Activated CD4-positive, alpha-beta T cell treated with anti-CD3 and anti-CD28 coated beads, Interleukin-2, amount 10 ng/mL, durations not matched to agents 7 days and 5 days (primary cell): ENCODE measurements around the gene PARD3B. TPM values are rescaled to one million over a fixed set of nuclear protein-coding genes. Genes with fewer than 3 reads are reported as not detected.

Experiments
- CTCF ChIA-PET: fragments of 350-600 bp; sonication (Branson Sonifier 250); formaldehyde crosslinking; loops from one replicate; lab custom pipeline; 2021; ENCODE audit warnings: antibody characterized with exemption; lab: Charles Lee
- POLR2A ChIA-PET: fragments of 350-600 bp; sonication (Branson Sonifier 250); formaldehyde crosslinking; loops from one replicate; lab custom pipeline; 2021; ENCODE audit warnings: antibody characterized with exemption; lab: Charles Lee
- DNase-seq: peaks from one replicate; pipeline ENCODE4 v3.0.0-alpha.2; 2020
- H3K27ac Mint-ChIP-seq: one replicate; pipeline ENCODE4 v1.8.0; 2021; ENCODE audit warnings: mild to moderate bottlenecking, moderate library complexity, mixed read lengths
- H3K27me3 Mint-ChIP-seq: one replicate; pipeline ENCODE4 v1.8.0; 2021; ENCODE audit warnings: mixed read lengths
- H3K36me3 Mint-ChIP-seq: one replicate; pipeline ENCODE4 v1.8.0; 2021; ENCODE audit warnings: low read depth, mixed read lengths
- H3K4me1 Mint-ChIP-seq: one replicate; pipeline ENCODE4 v1.8.0; 2021; ENCODE audit warnings: mixed read lengths
- H3K4me3 Mint-ChIP-seq: one replicate; pipeline ENCODE4 v1.8.0; 2021; ENCODE audit warnings: mild to moderate bottlenecking, moderate library complexity, mixed read lengths
- H3K9me3 Mint-ChIP-seq: one replicate; pipeline ENCODE4 v1.8.0; 2021; ENCODE audit warnings: mixed read lengths
- total RNA-seq, 2 experiments: library from RNA; stranded (reverse); gene quantifications; one replicate each; pipeline ENCODE4 v1.2.3, GENCODE V29; 2021

The PARD3B gene
- total RNA-seq, 2 experiments from 2014 or later = 0.50 to 0.77 TPM

DNA sequence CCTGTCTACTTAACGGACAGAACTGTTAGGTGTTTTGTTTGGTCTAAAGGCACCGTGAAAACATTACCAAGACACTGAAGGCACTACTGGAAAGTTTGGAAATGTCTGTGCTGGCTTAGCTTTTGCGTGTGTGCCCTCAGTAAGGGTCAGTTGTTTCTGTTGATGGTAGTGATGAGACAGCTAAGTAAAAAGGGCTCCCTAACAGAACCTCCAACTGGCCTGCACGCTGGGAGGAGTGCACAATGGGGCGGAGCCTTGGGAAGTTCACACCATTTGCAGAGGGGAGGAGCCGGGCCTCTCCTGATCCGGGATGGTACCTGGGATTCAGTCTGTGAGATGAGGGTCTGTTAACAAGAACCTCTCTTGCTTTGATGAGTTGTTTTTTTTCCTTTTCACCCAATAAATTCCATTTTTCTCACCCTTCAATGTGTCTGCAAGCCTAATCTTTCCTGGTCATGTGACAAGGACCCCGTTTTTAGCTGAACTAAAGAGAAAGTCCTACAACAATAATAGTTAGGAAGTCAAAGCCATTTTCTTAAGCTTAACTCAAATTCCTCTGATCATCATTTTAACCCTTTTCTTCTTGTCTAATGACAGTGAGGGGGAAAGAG lies 368.7 kb downstream of the PARD3B start:
- H3K9me3 Mint-ChIP-seq = peaks cover 23% of the 10 kb centered on the region
- H3K27ac Mint-ChIP-seq = no peak overlapping the region
- H3K27me3 Mint-ChIP-seq = no peaks in the 10 kb centered on the region
- H3K36me3 Mint-ChIP-seq = peaks cover 10% of the 10 kb centered on the region
- ChIA-PET CTCF (interaction anchor here (0.7 kb wide), 1 partner anchor 12 kb away, joined by 3 read pairs; no protein-coding TSS in a partner anchor), POLR2A (interaction anchor here (0.6 kb wide), 1 partner anchor 137 kb away, joined by 3 read pairs; no protein-coding TSS in a partner anchor)
- H3K4me3 Mint-ChIP-seq = no peak overlapping the region
- peaks cover 7% of the 10 kb centered on the region for H3K4me1 Mint-ChIP-seq
- DNase-seq = no peak

DNA sequence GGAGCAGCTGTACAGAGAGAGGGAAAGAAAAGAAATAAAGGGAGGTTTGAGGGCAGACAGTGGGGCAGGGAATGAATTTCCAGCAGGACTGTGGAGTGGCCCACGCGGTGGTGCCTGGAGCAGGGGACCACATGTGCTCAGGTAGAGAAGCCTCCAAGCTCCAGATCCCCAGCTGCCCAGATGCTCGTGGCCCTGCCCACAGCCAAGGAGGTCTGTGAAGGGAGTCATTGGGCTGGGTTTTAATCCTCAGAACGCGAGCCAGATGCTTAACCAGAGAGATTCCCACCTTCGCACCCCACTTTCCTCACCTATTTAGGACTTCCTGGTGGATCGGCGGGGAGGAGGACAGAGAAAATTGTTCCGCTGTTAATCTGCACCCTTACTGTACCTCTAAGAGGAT lies 369.4 kb downstream of the PARD3B start:
- H3K4me3 Mint-ChIP-seq = no peak overlapping the region
- CTCF ChIA-PET = interaction anchor here (0.6 kb wide), 1 partner anchor 358 kb away, joined by 4 read pairs; no protein-coding TSS in a partner anchor
- H3K9me3 Mint-ChIP-seq = peaks cover 20% of the 10 kb centered on the region
- POLR2A ChIA-PET = interaction anchor here (0.6 kb wide), 1 partner anchor 437 kb away, joined by 4 read pairs; no protein-coding TSS in a partner anchor
- H3K36me3 Mint-ChIP-seq = peaks cover 10% of the 10 kb centered on the region
- H3K27ac Mint-ChIP-seq = no peak overlapping the region
- no peaks in the 10 kb centered on the region for H3K27me3 Mint-ChIP-seq
- peaks cover 7% of the 10 kb centered on the region for H3K4me1 Mint-ChIP-seq
- no peak for DNase-seq

DNA sequence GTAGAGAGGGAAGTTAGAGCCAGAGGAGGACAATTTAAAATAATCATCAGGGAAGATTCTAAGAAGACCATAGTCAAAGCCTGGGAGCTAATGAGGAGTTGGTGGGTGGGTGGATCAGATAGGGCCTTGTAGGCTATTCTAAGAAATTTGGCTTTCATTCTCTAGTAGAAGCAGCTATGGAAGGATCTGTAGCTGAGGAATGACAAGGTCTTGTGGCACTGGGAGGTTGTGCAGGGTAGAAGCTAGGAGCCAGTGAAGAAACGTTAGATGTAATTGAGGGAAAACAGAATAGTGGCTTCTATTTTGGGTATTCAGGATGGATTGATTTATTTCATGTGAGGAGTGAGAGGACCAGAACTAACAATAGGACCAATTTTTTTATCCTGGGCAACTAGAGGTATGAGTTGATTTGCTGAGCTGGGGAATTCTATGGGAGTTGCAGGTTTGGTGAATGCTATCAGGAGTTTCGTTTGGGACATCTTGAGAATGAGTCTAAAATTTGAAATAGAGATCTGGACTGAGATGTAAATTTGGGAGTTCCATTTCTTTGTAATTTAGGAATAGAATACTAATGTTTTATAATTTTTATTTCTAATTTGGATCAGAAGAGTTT lies 371.9 kb downstream of the PARD3B start:
- Mint-ChIP-seq H3K4me1 (peaks cover 7% of the 10 kb centered on the region), H3K27me3 (no peaks in the 10 kb centered on the region), H3K9me3 (peaks cover 18% of the 10 kb centered on the region), H3K36me3 (peaks cover 10% of the 10 kb centered on the region), H3K4me3 (no peak overlapping the region), H3K27ac (no peak overlapping the region)
- no peak for DNase-seq
- CTCF ChIA-PET = no interaction called here
- POLR2A ChIA-PET = no interaction called here

DNA sequence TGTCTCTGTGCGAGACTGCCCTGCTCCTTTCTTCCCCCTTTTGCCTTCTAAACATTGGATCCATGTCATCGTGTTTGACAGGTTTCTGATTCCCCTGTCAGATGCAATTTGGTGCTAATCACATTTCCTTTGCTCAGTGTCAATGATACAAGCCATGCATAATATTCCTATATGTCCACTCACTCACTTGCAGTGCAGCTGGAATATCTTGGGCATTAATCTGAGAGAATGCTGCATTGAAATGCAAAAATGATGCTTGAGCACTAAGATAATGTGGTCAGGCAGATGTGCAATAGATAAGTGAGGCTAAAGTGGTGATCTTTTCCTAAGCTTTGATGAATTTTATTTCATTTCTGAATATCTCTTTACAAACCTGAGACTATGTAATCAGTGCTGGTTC lies 375.5 kb downstream of the PARD3B start:
- Mint-ChIP-seq H3K9me3 (peaks cover 5% of the 10 kb centered on the region), H3K4me1 (no peaks in the 10 kb centered on the region), H3K36me3 (peaks cover 3% of the 10 kb centered on the region), H3K27me3 (no peaks in the 10 kb centered on the region), H3K27ac (no peak overlapping the region), H3K4me3 (no peak overlapping the region)
- ChIA-PET CTCF (no interaction called here), POLR2A (no interaction called here)
- no peak for DNase-seq

DNA sequence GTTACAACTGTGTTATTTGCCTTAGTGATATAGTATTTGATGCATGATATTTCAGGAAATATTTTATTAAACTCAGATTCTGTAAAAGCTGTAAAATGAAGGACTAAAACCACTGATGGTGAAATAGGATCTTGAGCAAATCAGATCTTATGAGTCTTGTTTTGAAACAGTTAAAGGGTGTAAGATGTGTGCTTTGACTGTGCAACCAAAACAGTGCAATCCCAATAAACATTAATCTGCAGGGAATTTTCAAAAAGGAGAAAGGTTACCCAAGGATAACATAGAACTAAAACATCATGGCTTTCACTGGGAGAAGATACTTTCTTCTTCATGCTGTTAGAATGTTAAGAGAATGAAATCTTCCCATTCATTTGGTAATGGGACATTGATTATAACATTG lies 378.7 kb downstream of the PARD3B start:
- no peak for DNase-seq
- Mint-ChIP-seq H3K4me1 (no peaks in the 10 kb centered on the region), H3K36me3 (peaks cover 10% of the 10 kb centered on the region), H3K27ac (no peak overlapping the region), H3K9me3 (peaks cover 10% of the 10 kb centered on the region), H3K27me3 (no peaks in the 10 kb centered on the region), H3K4me3 (no peak overlapping the region)
- ChIA-PET POLR2A (no interaction called here), CTCF (no interaction called here)

DNA sequence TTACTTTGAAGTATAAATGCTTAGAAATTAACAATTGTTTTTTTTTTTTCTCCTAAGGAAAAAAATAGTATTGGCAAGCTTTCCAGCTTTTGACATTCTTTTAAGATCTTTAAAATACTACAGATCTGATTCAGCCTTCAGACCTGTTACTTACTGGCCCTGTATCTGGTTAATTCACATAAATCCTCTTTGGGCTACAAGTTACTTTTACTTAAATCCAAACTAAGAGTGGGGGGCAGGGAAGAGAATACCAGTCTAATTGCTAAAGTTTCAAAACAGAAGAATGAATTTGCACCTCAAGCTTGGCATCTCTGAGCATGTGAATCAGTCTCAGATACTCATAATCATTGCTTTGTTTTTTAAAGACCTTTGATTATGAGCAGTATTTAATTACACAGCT lies 386.3 kb downstream of the PARD3B start:
- no peak overlapping the region for H3K27ac Mint-ChIP-seq
- H3K9me3 Mint-ChIP-seq = peaks cover 12% of the 10 kb centered on the region
- ChIA-PET CTCF (interaction anchor here (1.0 kb wide), 1 partner anchor 12 kb away, joined by 3 read pairs; no protein-coding TSS in a partner anchor), POLR2A (no interaction called here)
- H3K27me3 Mint-ChIP-seq = no peaks in the 10 kb centered on the region
- H3K4me1 Mint-ChIP-seq = peaks cover 2% of the 10 kb centered on the region
- peaks cover 9% of the 10 kb centered on the region for H3K36me3 Mint-ChIP-seq
- H3K4me3 Mint-ChIP-seq = no peak overlapping the region
- DNase-seq = no peak

DNA sequence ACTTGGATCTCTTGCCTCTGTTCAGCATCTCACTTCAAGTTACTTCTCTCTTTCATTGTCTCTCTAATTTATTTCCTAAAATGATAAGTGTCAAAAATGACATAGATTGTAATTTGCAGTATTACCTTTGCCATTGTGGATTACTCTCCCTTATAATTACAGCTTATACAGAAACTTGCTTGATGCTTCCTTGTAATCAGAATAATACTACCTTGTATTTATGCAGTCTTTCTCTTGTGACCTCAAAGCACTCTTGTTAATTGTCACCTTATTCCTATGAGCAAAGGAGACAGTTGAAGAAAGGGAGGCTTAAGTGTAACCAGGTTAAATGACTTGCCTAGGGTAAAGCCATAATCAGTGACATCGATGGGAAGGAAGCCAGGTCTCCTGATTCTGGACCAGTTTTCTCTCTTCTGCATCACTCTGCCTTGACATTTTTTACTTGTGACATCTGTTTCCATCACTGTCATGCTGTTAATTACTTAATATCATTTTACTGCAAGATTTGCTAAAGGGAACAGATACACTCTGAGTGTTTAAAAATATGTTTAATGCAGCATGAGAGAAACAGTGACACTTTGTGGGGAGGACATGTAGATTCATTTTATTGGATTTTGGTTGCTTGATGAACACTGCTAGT lies 388.6 kb downstream of the PARD3B start:
- peaks cover 15% of the 10 kb centered on the region for H3K9me3 Mint-ChIP-seq
- H3K4me3 Mint-ChIP-seq = no peak overlapping the region
- CTCF ChIA-PET = no interaction called here
- peaks cover 2% of the 10 kb centered on the region for H3K4me1 Mint-ChIP-seq
- no peak overlapping the region for H3K27ac Mint-ChIP-seq
- H3K36me3 Mint-ChIP-seq = peaks cover 2% of the 10 kb centered on the region
- no peaks in the 10 kb centered on the region for H3K27me3 Mint-ChIP-seq
- POLR2A ChIA-PET = no interaction called here
- no peak for DNase-seq

DNA sequence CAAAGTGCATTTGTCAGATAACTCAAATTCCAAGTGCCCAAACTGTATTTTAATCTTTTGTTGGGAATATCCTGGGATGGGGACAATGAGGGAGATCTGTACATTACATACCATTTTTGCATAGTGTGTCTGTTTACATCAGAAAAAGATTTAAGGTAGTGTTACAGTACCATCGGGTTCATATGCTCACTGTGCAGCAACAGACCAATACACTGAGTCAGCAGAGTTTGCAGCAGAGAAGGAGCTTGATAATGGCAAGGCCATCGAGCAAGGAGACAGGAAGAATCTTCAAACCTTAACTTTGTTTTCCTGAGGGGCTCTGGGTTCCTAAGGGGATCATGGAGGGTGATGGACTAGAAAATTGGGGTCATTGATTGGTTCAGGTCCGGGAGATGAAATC lies 399.7 kb downstream of the PARD3B start:
- Mint-ChIP-seq H3K4me3 (no peak overlapping the region), H3K27ac (peak overlapping the region; percentile 33), H3K9me3 (peaks cover 51% of the 10 kb centered on the region), H3K4me1 (peaks cover 60% of the 10 kb centered on the region), H3K36me3 (peaks cover 61% of the 10 kb centered on the region), H3K27me3 (no peaks in the 10 kb centered on the region)
- no peak for DNase-seq
- ChIA-PET POLR2A (no interaction called here), CTCF (interaction anchor here (1.0 to 1.5 kb wide), 3 partner anchors 12 to 17 kb away, joined by 3 read pairs; no protein-coding TSS in a partner anchor)

DNA sequence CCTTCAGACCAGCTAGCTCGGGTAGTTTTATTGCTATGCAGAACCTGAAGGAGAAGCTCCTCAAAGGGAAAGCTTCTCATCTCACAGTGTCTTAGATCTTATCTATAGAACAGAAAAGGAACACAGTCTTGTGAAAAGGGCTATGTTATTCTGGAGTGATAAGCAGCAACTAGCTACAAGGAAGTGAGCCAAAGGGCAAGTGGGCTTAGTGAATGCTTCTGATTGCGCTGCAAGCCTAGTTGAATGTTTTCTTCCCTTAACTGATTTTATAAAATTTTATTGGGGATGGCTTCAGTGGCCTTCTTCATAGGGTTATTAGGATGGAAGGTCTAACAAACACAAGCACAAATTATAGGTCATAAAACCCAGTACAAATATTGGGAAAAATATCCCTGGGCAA lies 400.1 kb downstream of the PARD3B start:
- peaks cover 61% of the 10 kb centered on the region for H3K36me3 Mint-ChIP-seq
- ChIA-PET CTCF (interaction anchor here (1.4 to 1.5 kb wide), 2 partner anchors 11 to 18 kb away, joined by 3 read pairs; no protein-coding TSS in a partner anchor), POLR2A (no interaction called here)
- peaks cover 65% of the 10 kb centered on the region for H3K4me1 Mint-ChIP-seq
- peaks cover 51% of the 10 kb centered on the region for H3K9me3 Mint-ChIP-seq
- no peak overlapping the region for H3K4me3 Mint-ChIP-seq
- no peak for DNase-seq
- no peaks in the 10 kb centered on the region for H3K27me3 Mint-ChIP-seq
- H3K27ac Mint-ChIP-seq = no peak overlapping the region

DNA sequence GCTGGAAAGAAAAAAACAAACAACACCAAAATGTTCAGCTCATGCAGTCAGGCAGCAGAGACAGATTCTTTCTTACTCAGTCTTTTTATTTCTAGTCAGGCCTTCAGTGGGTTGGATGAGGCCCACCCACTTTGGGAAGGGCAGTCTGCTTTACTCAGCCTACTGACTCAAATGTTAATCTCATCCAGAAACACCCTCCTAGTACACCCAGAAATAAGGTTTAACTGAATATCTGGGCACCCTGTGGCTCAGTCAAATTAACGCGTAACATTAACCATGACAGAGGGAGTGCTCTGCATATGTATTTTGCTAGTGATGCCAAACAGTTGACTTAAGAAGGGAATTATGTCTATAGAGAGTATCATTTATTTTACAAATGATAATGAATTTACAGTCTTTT lies 401.6 kb downstream of the PARD3B start:
- H3K4me1 Mint-ChIP-seq = peaks cover 78% of the 10 kb centered on the region
- no peaks in the 10 kb centered on the region for H3K27me3 Mint-ChIP-seq
- CTCF ChIA-PET = interaction anchor here (0.6 to 0.8 kb wide), 2 partner anchors 9 to 813 kb away, joined by 3 read pairs; no protein-coding TSS in a partner anchor
- no peak for DNase-seq
- peaks cover 58% of the 10 kb centered on the region for H3K9me3 Mint-ChIP-seq
- peak overlapping the region; percentile 80 for H3K27ac Mint-ChIP-seq
- POLR2A ChIA-PET = no interaction called here
- no peak overlapping the region for H3K4me3 Mint-ChIP-seq
- peaks cover 73% of the 10 kb centered on the region for H3K36me3 Mint-ChIP-seq

DNA sequence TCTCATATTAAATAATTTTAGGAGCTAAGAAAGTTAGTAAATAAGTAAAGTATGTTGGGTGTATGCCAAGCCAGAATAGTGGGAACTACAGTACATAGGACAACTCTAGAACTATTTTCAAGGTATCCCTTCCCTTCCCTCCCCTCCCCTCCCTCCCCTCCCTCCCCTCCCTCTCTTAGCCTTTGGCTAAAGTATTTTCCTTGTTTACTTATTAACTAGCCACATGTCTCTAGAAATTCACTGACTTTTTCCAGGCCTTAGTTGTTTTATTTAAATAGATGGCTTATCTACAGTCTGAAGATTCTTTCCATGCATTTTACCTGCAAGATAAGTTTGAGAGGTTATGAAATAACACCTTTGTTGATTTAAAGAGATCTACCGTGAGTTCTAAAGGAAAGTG lies 402.1 kb downstream of the PARD3B start:
- DNase-seq = no peak
- CTCF ChIA-PET = interaction anchor here (0.8 kb wide), 1 partner anchor 8 kb away, joined by 3 read pairs; no protein-coding TSS in a partner anchor
- Mint-ChIP-seq H3K4me3 (no peak overlapping the region), H3K27me3 (no peaks in the 10 kb centered on the region), H3K9me3 (peaks cover 58% of the 10 kb centered on the region), H3K36me3 (peaks cover 70% of the 10 kb centered on the region), H3K27ac (peak overlapping the region; percentile 85), H3K4me1 (peaks cover 74% of the 10 kb centered on the region)
- POLR2A ChIA-PET = no interaction called here

DNA sequence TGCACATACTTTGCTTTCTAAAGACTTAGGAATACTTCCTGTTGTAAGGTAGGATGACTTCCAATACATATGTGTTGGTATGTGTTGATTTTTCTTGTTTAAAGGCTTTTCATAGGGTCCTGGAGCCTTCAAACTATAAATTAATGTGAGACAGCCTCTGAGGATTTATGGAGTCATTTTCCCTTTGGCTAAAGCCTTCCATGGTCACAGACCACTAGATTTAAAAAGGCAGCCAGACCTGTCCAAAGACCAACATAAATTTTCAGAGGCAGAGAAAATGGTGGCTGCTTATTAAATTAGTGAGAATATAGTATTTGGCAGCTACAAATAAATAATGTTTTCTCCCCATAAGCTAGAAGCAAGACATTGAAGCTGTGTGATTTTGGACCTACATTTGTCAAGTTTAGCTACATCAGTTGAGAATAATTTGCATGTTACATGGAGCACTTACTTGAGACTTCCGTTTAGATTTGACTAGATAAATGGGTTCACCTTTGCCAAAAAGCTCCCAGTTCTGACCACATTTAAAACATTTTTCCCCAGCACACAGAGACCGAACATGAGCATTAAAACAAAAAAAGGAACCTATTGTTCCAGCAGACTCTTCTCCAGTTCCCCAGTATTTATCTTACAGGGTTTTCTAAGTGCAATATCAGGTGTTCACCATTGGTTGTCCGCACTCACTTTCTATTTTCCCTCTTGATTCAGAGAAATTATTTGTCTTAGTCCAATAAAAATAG lies 402.9 kb downstream of the PARD3B start:
- peaks cover 56% of the 10 kb centered on the region for H3K9me3 Mint-ChIP-seq
- H3K4me3 Mint-ChIP-seq = peak overlapping the region; percentile 22
- H3K27ac Mint-ChIP-seq = peak overlapping the region; percentile 85
- H3K27me3 Mint-ChIP-seq = no peaks in the 10 kb centered on the region
- peaks cover 72% of the 10 kb centered on the region for H3K4me1 Mint-ChIP-seq
- POLR2A ChIA-PET = no interaction called here
- DNase-seq = peak; percentile 21
- CTCF ChIA-PET = no interaction called here
- H3K36me3 Mint-ChIP-seq = peaks cover 70% of the 10 kb centered on the region
